Measurements from ENCODE around the gene HAPLN2. TPM values are rescaled to one million over a fixed set of nuclear protein-coding genes. Genes with fewer than 3 reads are reported as not detected.

HAPLN2 gene
- total and polyA plus RNA-seq, 12 donors, result 0.17 to 3.1 (median 1.1) TPM; not detected in 4

DNA sequence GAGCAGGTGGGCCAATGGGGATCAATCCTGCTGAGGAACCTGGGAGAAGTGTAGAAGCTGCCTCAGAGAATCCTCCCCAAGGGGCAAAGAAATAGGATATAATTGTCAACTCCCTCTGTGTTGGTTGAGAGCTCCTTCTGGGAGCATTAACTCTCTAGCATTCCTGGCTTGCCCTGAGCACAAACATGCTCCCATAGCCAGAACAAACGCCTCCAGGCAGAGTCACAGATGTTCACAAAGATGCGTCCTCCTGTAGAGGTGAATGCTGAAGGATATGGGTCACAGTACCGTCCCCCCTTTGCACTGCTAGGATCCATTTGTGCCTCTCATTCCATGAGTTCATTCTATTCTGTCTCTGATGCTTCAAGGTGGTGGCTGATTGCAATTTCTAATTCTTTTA lies 13.1 kb downstream of the HAPLN2 start:
- Histone ChIP-seq H3K36me3 (replicated peaks in 1 of 2) (no peaks in the 10 kb centered on the region), H3K9me3 (replicated peaks in 1 of 3) (no peaks in the 10 kb centered on the region), H3K4me1 (replicated peaks in 1 of 2) (no peaks in the 10 kb centered on the region), H3K4me3 (no peak overlapping the region), H3K27me3 (peaks cover 47% of the 10 kb centered on the region), H3K27ac (no peak overlapping the region)
- DNase-seq, result no peak
- TF ChIP-seq POLR2A (IDR thresholded peaks at IDR 0.05), result no peak
- TF ChIP-seq, protein P1, sequence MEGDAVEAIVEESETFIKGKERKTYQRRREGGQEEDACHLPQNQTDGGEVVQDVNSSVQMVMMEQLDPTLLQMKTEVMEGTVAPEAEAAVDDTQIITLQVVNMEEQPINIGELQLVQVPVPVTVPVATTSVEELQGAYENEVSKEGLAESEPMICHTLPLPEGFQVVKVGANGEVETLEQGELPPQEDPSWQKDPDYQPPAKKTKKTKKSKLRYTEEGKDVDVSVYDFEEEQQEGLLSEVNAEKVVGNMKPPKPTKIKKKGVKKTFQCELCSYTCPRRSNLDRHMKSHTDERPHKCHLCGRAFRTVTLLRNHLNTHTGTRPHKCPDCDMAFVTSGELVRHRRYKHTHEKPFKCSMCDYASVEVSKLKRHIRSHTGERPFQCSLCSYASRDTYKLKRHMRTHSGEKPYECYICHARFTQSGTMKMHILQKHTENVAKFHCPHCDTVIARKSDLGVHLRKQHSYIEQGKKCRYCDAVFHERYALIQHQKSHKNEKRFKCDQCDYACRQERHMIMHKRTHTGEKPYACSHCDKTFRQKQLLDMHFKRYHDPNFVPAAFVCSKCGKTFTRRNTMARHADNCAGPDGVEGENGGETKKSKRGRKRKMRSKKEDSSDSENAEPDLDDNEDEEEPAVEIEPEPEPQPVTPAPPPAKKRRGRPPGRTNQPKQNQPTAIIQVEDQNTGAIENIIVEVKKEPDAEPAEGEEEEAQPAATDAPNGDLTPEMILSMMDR (IDR thresholded peaks at IDR 0.05), result no peak
- 46 to 70% (median 55%) methylated on average over 3 of the region's 3 CpGs for WGBS, 4 donors
- intact Hi-C loops (cut with DNase I), result no loop called here

DNA sequence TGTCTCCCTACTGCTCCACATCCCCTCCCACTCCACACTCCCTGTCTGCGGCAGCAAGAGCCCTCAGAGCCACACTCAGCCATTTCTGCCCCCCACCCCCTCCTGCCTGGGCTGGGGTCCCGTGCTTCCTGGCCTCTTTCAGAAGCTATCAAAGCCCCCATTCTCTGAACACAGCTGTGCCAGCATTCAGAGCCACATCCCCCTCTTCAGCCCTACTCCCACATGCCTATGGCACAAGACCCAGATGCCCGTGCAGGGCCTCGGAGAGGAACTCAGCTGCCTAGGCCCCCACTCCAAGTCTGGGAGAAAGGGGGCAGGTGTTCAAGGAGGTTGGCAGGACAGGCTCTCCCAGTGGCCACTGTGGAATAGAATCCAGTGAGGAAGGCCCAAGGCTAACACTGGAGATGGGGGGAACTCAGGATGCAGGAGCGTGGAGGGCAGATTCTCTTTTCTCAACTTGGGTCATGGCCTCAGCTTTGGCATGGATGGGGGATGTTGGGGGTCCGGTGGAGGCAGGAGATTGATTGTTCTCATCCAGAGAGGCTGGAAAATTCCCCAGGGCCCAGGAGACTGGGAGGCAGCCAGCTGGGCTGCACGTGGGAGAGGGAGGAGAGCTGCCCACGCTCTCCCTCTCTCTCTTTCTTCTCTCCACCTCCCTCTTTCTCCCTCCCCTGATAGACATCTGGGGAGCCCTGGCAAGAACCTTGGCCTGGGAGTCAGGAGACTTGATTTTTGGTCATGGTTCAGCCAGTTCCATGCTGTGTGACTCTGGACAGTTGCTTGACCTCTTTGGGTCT lies 19.2 kb downstream of the HAPLN2 start:
- WGBS, 4 donors, result 53 to 58% (median 55%) methylated on average over 8 of the region's 8 CpGs
- H3K9me3 ChIP-seq (replicated peaks in 1 of 3), result no peaks in the 10 kb centered on the region
- H3K4me3 ChIP-seq, result no peak overlapping the region
- peaks cover 62% of the 10 kb centered on the region for H3K27me3 ChIP-seq
- peak overlapping the region in 1 of 5 donors; percentile 59 for H3K27ac ChIP-seq
- TF ChIP-seq, protein P1 (IDR thresholded peaks at IDR 0.05), result no peak
- TF ChIP-seq POLR2A (IDR thresholded peaks at IDR 0.05), result no peak
- H3K36me3 ChIP-seq (replicated peaks in 1 of 2), result no peaks in the 10 kb centered on the region
- intact Hi-C loops (cut with DNase I), result no loop called here
- H3K4me1 ChIP-seq (replicated peaks in 1 of 2), result peaks cover 10 to 11% of the 10 kb centered on the region in 2 donors
- no peak for DNase-seq

DNA sequence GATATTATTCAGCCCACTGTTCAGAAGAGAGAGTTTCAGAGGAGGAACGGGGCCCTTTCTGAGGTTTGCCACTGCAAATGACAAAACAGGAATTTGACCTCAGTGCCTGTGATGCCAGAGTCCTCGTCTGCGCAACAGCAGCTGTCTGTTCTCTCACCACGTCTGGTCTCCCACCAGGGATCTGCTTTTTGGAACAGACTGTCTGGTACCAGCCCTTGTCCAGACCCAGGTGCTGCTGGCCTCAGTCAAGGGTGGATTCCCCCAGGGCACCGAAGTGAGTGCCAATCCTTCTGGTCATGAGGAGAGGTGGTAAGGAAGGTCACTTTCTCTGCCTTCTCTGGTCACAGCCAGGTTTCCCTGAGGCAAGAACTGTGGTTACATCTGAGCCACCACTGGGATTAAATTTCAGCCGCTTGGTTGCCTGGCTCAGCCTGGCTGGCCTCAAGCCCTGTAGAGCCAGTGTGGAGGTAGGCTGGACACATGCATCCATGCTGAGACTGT lies 20.4 kb downstream of the HAPLN2 start:
- H3K4me1 ChIP-seq (replicated peaks in 1 of 2), result peaks cover 10 to 11% of the 10 kb centered on the region in 2 donors
- TF ChIP-seq POLR2A (IDR thresholded peaks at IDR 0.05), result no peak
- TF ChIP-seq, protein P1 (IDR thresholded peaks at IDR 0.05), result no peak
- H3K27me3 ChIP-seq, result peaks cover 58% of the 10 kb centered on the region
- 49 to 68% (median 63%) methylated on average over 2 to 6 of the region's 6 CpGs for WGBS, 4 donors
- H3K4me3 ChIP-seq, result no peak overlapping the region
- DNase-seq, result peak in 1 of 7 donors; percentile 81
- intact Hi-C loops (cut with DNase I), result no loop called here
- no peaks in the 10 kb centered on the region for H3K36me3 ChIP-seq (replicated peaks in 1 of 2)
- H3K27ac ChIP-seq, result peak overlapping the region in 1 of 5 donors; percentile 59
- no peaks in the 10 kb centered on the region for H3K9me3 ChIP-seq (replicated peaks in 1 of 3)

DNA sequence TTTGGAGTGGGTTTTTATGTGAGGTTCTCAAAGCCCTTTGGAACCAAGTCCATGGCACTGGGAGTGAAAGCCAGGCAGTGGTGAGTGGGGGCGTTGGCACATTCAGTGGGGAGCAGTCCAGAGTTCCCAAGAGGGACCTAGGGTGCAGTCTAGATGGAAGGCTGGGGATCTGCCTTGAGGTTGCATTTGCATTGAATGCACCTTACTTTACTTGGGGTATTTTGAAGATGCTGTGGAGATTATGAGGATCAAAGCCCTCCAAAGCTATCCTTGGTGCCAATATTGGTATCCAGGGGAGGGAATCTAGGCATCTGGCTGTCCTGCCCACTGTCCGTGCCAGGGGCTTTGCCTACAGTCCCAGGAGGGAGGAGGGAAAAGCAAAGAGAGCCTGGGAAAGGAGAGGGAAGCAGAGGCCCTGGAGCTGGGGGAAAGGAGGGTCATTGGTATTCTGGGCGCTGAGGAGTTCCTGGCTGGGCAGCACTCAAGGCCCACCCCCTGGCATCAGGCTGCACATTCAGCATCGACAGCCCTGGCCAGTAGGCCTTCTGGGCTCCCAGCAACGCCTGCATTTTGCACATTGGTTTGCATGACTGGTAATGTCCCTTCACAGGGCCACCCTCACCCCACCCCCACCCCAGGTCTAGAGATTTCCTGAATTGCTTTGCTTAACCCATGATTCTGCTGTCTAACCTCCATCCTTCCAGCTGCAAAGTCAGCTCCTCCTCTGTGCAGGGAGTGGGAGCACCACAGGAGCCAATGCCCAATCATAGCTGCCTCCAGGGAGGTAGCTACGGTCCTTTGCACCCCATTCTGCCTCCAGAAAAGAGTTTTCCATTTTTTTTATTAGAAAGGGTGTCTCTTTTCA lies 21.9 kb downstream of the HAPLN2 start:
- no peak overlapping the region for H3K4me3 ChIP-seq
- no peak for TF ChIP-seq POLR2A (IDR thresholded peaks at IDR 0.05)
- TF ChIP-seq, protein P1 (IDR thresholded peaks at IDR 0.05), result no peak
- H3K4me1 ChIP-seq (replicated peaks in 1 of 2), result peaks cover 10 to 11% of the 10 kb centered on the region in 2 donors
- H3K27me3 ChIP-seq, result peaks cover 55% of the 10 kb centered on the region
- H3K9me3 ChIP-seq (replicated peaks in 1 of 3), result no peaks in the 10 kb centered on the region
- 30 to 38% (median 37%) methylated on average over 6 of the region's 6 CpGs for WGBS, 4 donors
- DNase-seq, result no peak
- intact Hi-C loops (cut with DNase I), result no loop called here
- H3K36me3 ChIP-seq (replicated peaks in 1 of 2), result no peaks in the 10 kb centered on the region
- peak overlapping the region in 1 of 5 donors; percentile 54 for H3K27ac ChIP-seq

Measured in adrenal gland (tissue), 12 donors.